ENCODE data around the gene CHERP. TPM values are rescaled to one million over a fixed set of nuclear protein-coding genes. Genes with fewer than 3 reads are reported as not detected.
A peak's percentile ranks its signal among the peaks of the same experiment; 100 is the strongest.

The CHERP gene
- total RNA-seq, 1 donor from 2014 or later, result 82.3 TPM

GRCh38 chr19:16529466-16530144 lies 12.6 kb downstream of the CHERP start:
- Mint-ChIP-seq H3K27me3 (ENCODE audit: low read depth) (no peaks in the 10 kb centered on the region), H3K4me3 (ENCODE audit: low read depth) (no peak overlapping the region), H3K4me1 (ENCODE audit: low read depth) (no peaks in the 10 kb centered on the region), H3K9me3 (no peaks in the 10 kb centered on the region), H3K27ac (no peak overlapping the region), H3K36me3 (ENCODE audit: low read depth) (peaks cover 63% of the 10 kb centered on the region)
- no peak for DNase-seq (ENCODE audit: low spot score)
- intact Hi-C loops (cut with micrococcal nuclease), result no loop called here

GRCh38 chr19:16527971-16528521 lies 14.2 kb downstream of the CHERP start:
- H3K4me3 Mint-ChIP-seq (ENCODE audit: low read depth), result no peak overlapping the region
- H3K27me3 Mint-ChIP-seq (ENCODE audit: low read depth), result no peaks in the 10 kb centered on the region
- H3K27ac Mint-ChIP-seq, result no peak overlapping the region
- DNase-seq (ENCODE audit: low spot score), result peak; percentile 30
- intact Hi-C loops (cut with micrococcal nuclease), result no loop called here
- H3K36me3 Mint-ChIP-seq (ENCODE audit: low read depth), result peaks cover 63% of the 10 kb centered on the region
- H3K9me3 Mint-ChIP-seq, result no peaks in the 10 kb centered on the region
- no peaks in the 10 kb centered on the region for H3K4me1 Mint-ChIP-seq (ENCODE audit: low read depth)

GRCh38 chr19:16527334-16527935 lies 14.8 kb downstream of the CHERP start:
- intact Hi-C loops (cut with micrococcal nuclease), result no loop called here
- H3K36me3 Mint-ChIP-seq (ENCODE audit: low read depth), result peaks cover 67% of the 10 kb centered on the region

GRCh38 chr19:16525751-16526481 lies 16.3 kb downstream of the CHERP start:
- H3K27ac Mint-ChIP-seq, result no peak overlapping the region
- H3K36me3 Mint-ChIP-seq (ENCODE audit: low read depth), result peaks cover 60% of the 10 kb centered on the region
- DNase-seq (ENCODE audit: low spot score), result no peak
- H3K4me1 Mint-ChIP-seq (ENCODE audit: low read depth), result no peaks in the 10 kb centered on the region
- no peaks in the 10 kb centered on the region for H3K9me3 Mint-ChIP-seq
- no peak overlapping the region for H3K4me3 Mint-ChIP-seq (ENCODE audit: low read depth)
- H3K27me3 Mint-ChIP-seq (ENCODE audit: low read depth), result no peaks in the 10 kb centered on the region
- intact Hi-C loops (cut with micrococcal nuclease), result no loop called here

More at GRCh38 chr19:16527334-16527935, 14.8 kb downstream of the CHERP start:
- Mint-ChIP-seq H3K27me3 (ENCODE audit: low read depth) (no peaks in the 10 kb centered on the region), H3K4me1 (ENCODE audit: low read depth) (no peaks in the 10 kb centered on the region), H3K9me3 (no peaks in the 10 kb centered on the region), H3K27ac (no peak overlapping the region), H3K4me3 (ENCODE audit: low read depth) (no peak overlapping the region)
- DNase-seq (ENCODE audit: low spot score), result no peak

GRCh38 chr19:16524991-16525734 lies 17.1 kb downstream of the CHERP start:
- peaks cover 66% of the 10 kb centered on the region for H3K36me3 Mint-ChIP-seq (ENCODE audit: low read depth)
- H3K4me1 Mint-ChIP-seq (ENCODE audit: low read depth), result no peaks in the 10 kb centered on the region
- DNase-seq (ENCODE audit: low spot score), result no peak
- H3K27ac Mint-ChIP-seq, result no peak overlapping the region
- H3K4me3 Mint-ChIP-seq (ENCODE audit: low read depth), result no peak overlapping the region
- intact Hi-C loops (cut with micrococcal nuclease), result no loop called here
- H3K9me3 Mint-ChIP-seq, result no peaks in the 10 kb centered on the region
- no peaks in the 10 kb centered on the region for H3K27me3 Mint-ChIP-seq (ENCODE audit: low read depth)

GRCh38 chr19:16522559-16523377 lies 19.5 kb downstream of the CHERP start:
- no peaks in the 10 kb centered on the region for H3K9me3 Mint-ChIP-seq
- peaks cover 70% of the 10 kb centered on the region for H3K36me3 Mint-ChIP-seq (ENCODE audit: low read depth)
- intact Hi-C loops (cut with micrococcal nuclease), result no loop called here
- H3K4me3 Mint-ChIP-seq (ENCODE audit: low read depth), result no peak overlapping the region
- DNase-seq (ENCODE audit: low spot score), result no peak
- no peaks in the 10 kb centered on the region for H3K4me1 Mint-ChIP-seq (ENCODE audit: low read depth)
- H3K27ac Mint-ChIP-seq, result no peak overlapping the region
- no peaks in the 10 kb centered on the region for H3K27me3 Mint-ChIP-seq (ENCODE audit: low read depth)

- Mint-ChIP-seq H3K9me3 (no peaks in the 10 kb centered on the region), H3K27me3 (ENCODE audit: low read depth) (no peaks in the 10 kb centered on the region), H3K36me3 (ENCODE audit: low read depth) (peaks cover 74% of the 10 kb centered on the region), H3K27ac (no peak overlapping the region), H3K4me1 (ENCODE audit: low read depth) (no peaks in the 10 kb centered on the region), H3K4me3 (ENCODE audit: low read depth) (no peak overlapping the region)
- DNase-seq (ENCODE audit: low spot score), result no peak
- intact Hi-C loops (cut with micrococcal nuclease), result no loop called here
Measured at GRCh38 chr19:16521715-16522289, 20.4 kb downstream of the CHERP start.

GRCh38 chr19:16520986-16521624 lies 21.1 kb downstream of the CHERP start:
- Mint-ChIP-seq H3K4me1 (ENCODE audit: low read depth) (no peaks in the 10 kb centered on the region), H3K36me3 (ENCODE audit: low read depth) (peaks cover 71% of the 10 kb centered on the region), H3K9me3 (no peaks in the 10 kb centered on the region), H3K4me3 (ENCODE audit: low read depth) (no peak overlapping the region), H3K27ac (no peak overlapping the region), H3K27me3 (ENCODE audit: low read depth) (no peaks in the 10 kb centered on the region)
- DNase-seq (ENCODE audit: low spot score), result no peak
- intact Hi-C loops (cut with micrococcal nuclease), result no loop called here

- intact Hi-C loops (cut with micrococcal nuclease), result no loop called here
- no peaks in the 10 kb centered on the region for H3K9me3 Mint-ChIP-seq
- H3K4me3 Mint-ChIP-seq (ENCODE audit: low read depth), result no peak overlapping the region
- no peaks in the 10 kb centered on the region for H3K4me1 Mint-ChIP-seq (ENCODE audit: low read depth)
- no peaks in the 10 kb centered on the region for H3K27me3 Mint-ChIP-seq (ENCODE audit: low read depth)
- H3K36me3 Mint-ChIP-seq (ENCODE audit: low read depth), result peaks cover 66% of the 10 kb centered on the region
- no peak for DNase-seq (ENCODE audit: low spot score)
- no peak overlapping the region for H3K27ac Mint-ChIP-seq
Measured at GRCh38 chr19:16520074-16520973, 21.9 kb downstream of the CHERP start.

GRCh38 chr19:16519230-16519687 lies 23.0 kb downstream of the CHERP start:
- no peaks in the 10 kb centered on the region for H3K9me3 Mint-ChIP-seq
- DNase-seq (ENCODE audit: low spot score), result no peak
- no peak overlapping the region for H3K4me3 Mint-ChIP-seq (ENCODE audit: low read depth)
- peaks cover 66% of the 10 kb centered on the region for H3K36me3 Mint-ChIP-seq (ENCODE audit: low read depth)
- intact Hi-C loops (cut with micrococcal nuclease), result no loop called here
- H3K27ac Mint-ChIP-seq, result no peak overlapping the region
- no peaks in the 10 kb centered on the region for H3K4me1 Mint-ChIP-seq (ENCODE audit: low read depth)
- no peaks in the 10 kb centered on the region for H3K27me3 Mint-ChIP-seq (ENCODE audit: low read depth)

Data from activated T-helper 2 cell treated with anti-CD3 and anti-CD28 coated beads, Interferon-gamma antibody, Interleukin-2, Interleukin-4, amounts not matched to agents 10 μg/mL and 5 μg/mL and 100 μg/mL, durations not matched to agents 14 hours and 24 hours and 36 hours (primary cell).